Adrenal gland (tissue), 12 donors: ENCODE results near the gene ZNF76. TPM values are rescaled to one million over a fixed set of nuclear protein-coding genes. Genes with fewer than 3 reads are reported as not detected.

Experiments
- DNase-seq, 7 donors: peaks; one replicate each; pipeline ENCODE4 v3.0.0-alpha.2; 2019 to 2020
- H3K27ac ChIP-seq, 5 donors: fragments of 200-600 bp; sonication (generic) in 4 of 5; 1 replicate in 3 of 5; 2 replicates in 2 of 5; pipeline versions ENCODE4 v1.5.1 to v1.8.0; 2016 to 2020; ENCODE audit warnings: mild to moderate bottlenecking in 1 of 5
- H3K27me3 ChIP-seq: fragments of 200-600 bp; 2 replicates; pipeline ENCODE4 v1.8.0; 2021
- H3K36me3 ChIP-seq, 2 donors: fragments of 200-600 bp; replicated peaks in 1 of 2; 1 replicate in 1 of 2; 2 replicates in 1 of 2; pipeline versions ENCODE4 v1.5.1 to v1.8.0; 2018 to 2022
- H3K4me1 ChIP-seq, 2 donors: fragments of 200-600 bp; replicated peaks in 1 of 2; 1 replicate in 1 of 2; 2 replicates in 1 of 2; pipeline versions ENCODE4 v1.5.1 to v1.8.0; 2018 to 2021
- H3K4me3 ChIP-seq, 4 donors: fragments of 200-600 bp; sonication (generic) in 3 of 4; one replicate each; pipeline ENCODE4 v1.5.1; 2016 to 2018
- H3K9me3 ChIP-seq, 3 donors: fragments of 200-600 bp; sonication (generic) in 1 of 3; replicated peaks in 1 of 3; 1 replicate in 2 of 3; 2 replicates in 1 of 3; pipeline versions ENCODE4 v1.5.1 to v1.8.0; 2016 to 2021
- POLR2A ChIP-seq, 2 donors: fragments of 450-650 bp; IDR thresholded peaks; one replicate each; pipeline ENCODE4 v1.6.1; 2017; ENCODE audit warnings: antibody characterized with exemption in 2 of 2, mild to moderate bottlenecking in 2 of 2, moderate library complexity in 1 of 2
- WGBS, 4 donors: extraction: QIAGEN DNeasy Blood & Tissue Kit in 2 of 4; methylation state at CpG; one replicate each; pipeline versions ENCODE4 v1.1.5 to v1.1.7; 2013 to 2017; 5-methylcytosine and 5-hydroxymethylcytosine counted together
- intact Hi-C, 2 donors: fragments of 100-400 bp; cut with DNase I; formaldehyde crosslinking; loops; one replicate each; pipeline versions ENCODE4 v1.14.1 to v1.15.0; 2022 to 2023
- polyA plus RNA-seq, 3 donors: library from polyadenylated mRNA; stranded (reverse); fragments of 200-250 nt in 2 of 3; fragments of 350-450 nt in 1 of 3; fragmentation: Illumina TruSeq in 1 of 3; extraction: RNeasy Lipid Tissue Mini Kit (QIAGEN cat#74804) in 1 of 3; gene quantifications; one replicate each; pipeline ENCODE4 v1.2.3, GENCODE V29; 2013 to 2014
- total RNA-seq, 9 donors: library from RNA; depleted of rRNA in 4 of 9; stranded (reverse); fragments of >200 nt in 4 of 9; fragments of 120-200 nt in 1 of 9; fragmentation: NEBNext Ultra II Directional in 1 of 9; extraction: Animal tissue kit (Norgen Biotek cat#: 25700) in 1 of 9; gene quantifications; one replicate each; pipeline versions ENCODE4 v1.1.0 to v1.2.4, GENCODE V29; 2013 to 2023
- TF ChIP-seq, protein P1 (sequence below), 6 experiments: fragments of 450-650 bp in 4 of 6; fragments of 200-600 bp in 2 of 6; sonication (generic) in 1 of 6; IDR thresholded peaks; 1 replicate in 5 of 6; 2 replicates in 1 of 6; pipeline versions ENCODE4 v1.5.1 to v1.8.0; 2016 to 2021; ENCODE audit warnings: antibody characterized with exemption in 6 of 6, mild to moderate bottlenecking in 2 of 6, moderate library complexity in 1 of 6
- donor health status: healthy with polysubstance abuse.
- donor health status: Bipolar disorder and iron deficiency.
- donor health status: DM: yes; HTN: yes; CAD: no.
- donor health status: DM: no; HTN: no; CAD: no.
- donor health status: DM: no; HTN: no; CAD: no.
- donor health status: DM: yes; HTN: yes; CAD: no.

ZNF76 gene
- total and polyA plus RNA-seq, 12 donors: 25.3 to 185 (median 45.2) TPM

DNA sequence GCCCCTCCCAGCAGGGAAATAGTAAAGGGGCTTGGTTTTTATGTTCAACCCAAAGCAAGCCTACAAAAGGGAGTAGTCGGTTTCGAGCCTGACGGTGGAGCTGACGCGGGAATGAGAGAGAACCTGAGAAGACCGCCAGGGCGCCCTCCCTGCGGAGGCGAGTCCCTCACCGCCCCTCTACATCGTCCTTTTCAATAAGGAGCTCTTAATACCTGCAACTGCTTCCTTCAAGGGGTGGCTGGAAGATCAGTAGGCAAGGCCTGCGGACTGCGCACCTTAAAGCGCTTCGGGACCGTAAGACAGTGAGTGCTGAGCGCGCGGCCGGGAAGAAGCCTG is 709 bp upstream of the ZNF76 start:
- H3K27ac ChIP-seq: peak overlapping the region; percentile 86 to 99 (median 93)
- no peaks in the 10 kb centered on the region for H3K9me3 ChIP-seq
- 0 to 2% (median 0%) methylated on average over 5 to 20 of the region's 20 CpGs for WGBS, 4 donors
- no peaks in the 10 kb centered on the region for H3K36me3 ChIP-seq
- TF ChIP-seq, protein P1, sequence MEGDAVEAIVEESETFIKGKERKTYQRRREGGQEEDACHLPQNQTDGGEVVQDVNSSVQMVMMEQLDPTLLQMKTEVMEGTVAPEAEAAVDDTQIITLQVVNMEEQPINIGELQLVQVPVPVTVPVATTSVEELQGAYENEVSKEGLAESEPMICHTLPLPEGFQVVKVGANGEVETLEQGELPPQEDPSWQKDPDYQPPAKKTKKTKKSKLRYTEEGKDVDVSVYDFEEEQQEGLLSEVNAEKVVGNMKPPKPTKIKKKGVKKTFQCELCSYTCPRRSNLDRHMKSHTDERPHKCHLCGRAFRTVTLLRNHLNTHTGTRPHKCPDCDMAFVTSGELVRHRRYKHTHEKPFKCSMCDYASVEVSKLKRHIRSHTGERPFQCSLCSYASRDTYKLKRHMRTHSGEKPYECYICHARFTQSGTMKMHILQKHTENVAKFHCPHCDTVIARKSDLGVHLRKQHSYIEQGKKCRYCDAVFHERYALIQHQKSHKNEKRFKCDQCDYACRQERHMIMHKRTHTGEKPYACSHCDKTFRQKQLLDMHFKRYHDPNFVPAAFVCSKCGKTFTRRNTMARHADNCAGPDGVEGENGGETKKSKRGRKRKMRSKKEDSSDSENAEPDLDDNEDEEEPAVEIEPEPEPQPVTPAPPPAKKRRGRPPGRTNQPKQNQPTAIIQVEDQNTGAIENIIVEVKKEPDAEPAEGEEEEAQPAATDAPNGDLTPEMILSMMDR (IDR thresholded peaks at IDR 0.05): peak in 3 of 6 experiments; percentile 17 to 24 (median 18)
- TF ChIP-seq POLR2A (IDR thresholded peaks at IDR 0.05): no peak
- H3K4me1 ChIP-seq: peaks cover 6 to 39% of the 10 kb centered on the region in 2 donors
- no peaks in the 10 kb centered on the region for H3K27me3 ChIP-seq
- DNase-seq: peak in 2 of 7 donors; percentile 57 to 77
- intact Hi-C loops: no loop called here
- peak overlapping the region; percentile 30 to 88 (median 70) for H3K4me3 ChIP-seq

DNA sequence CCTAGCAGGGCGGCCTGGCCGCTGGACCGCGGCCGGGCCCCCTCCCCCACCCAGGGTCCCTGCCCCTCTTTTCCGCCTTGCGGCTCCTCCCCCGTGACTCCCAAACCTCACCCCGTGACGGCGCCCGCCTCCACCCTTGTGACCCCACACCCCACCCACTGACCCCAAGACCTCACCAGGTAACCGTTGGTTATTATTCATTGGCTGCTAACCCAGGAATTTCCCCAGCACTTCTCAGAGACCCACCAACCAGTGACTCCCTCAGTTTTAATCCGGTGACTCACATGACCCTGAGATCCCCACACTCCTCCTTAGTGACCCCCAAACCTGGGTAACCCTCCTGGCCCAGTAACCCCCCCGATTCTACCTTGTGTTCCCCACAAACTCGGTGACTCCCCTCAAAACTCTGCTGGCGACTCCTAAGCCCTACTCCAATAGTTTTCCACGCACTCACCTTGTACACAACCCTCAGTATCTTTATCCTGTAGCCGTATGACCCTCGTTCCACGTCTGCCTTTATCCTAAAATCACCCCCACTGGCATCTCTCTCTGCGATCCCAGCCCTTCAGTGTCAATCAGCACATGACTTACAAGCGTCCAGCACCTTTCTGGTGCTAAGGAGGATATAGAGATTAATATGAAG is 534 bp downstream of the ZNF76 start:
- DNase-seq: peak; percentile 63 to 83 (median 78)
- 3 to 12% (median 6%) methylated on average over 10 to 23 of the region's 23 CpGs for WGBS, 4 donors
- Histone ChIP-seq H3K9me3 (no peaks in the 10 kb centered on the region), H3K4me1 (peaks cover 6 to 43% of the 10 kb centered on the region in 2 donors), H3K27me3 (no peaks in the 10 kb centered on the region), H3K27ac (peak overlapping the region; percentile 51 to 99 (median 90)), H3K4me3 (peak overlapping the region; percentile 21 to 88 (median 72)), H3K36me3 (no peaks in the 10 kb centered on the region)
- TF ChIP-seq POLR2A (IDR thresholded peaks at IDR 0.05): no peak
- TF ChIP-seq, protein P1 (IDR thresholded peaks at IDR 0.05): no peak
- intact Hi-C loops: no loop called here

DNA sequence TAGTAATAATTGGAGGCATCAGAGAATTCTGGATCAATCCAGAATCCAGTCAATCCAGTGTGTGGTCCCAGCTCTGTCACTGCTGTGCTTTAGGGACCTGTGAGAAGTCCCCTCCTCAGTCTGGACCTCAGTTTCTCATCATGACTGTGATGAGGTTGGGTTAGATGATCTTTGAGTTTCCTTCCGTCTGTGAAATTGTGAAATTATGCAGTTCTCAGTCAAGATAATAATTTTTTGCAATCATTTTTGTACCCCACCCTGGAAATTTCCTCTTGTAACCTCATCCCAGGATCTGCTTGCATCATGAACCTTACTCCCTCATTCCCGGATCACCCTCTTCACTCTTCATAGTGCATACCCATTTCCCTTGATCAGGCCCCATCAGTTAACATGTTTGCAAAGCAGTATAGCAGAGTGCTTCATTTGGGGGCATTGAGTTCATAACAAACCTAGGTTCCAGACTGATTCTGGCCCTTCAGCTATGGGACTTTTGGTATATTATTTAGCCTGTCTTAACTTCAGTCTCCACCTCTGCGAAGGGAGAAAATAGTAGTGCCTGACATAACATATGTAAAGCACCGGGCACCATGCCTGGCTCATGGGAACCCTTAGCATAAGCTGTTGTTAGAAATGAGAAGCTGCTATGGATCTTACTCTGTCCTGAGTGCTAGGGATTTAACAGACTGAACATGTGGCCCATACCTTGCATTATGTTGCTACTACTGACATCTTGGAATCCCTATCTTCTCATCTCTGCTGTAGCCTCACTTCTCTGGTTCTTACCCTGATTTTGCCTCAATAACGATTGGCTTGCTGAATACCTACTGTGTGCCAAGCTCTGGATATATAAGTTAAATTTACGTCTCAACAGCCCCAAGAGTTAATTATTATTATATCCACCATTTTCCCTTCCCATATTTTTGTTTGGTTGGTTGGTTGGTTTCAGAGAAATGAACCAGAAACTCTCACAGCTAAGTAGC is 1.3 kb downstream of the ZNF76 start:
- H3K36me3 ChIP-seq: no peaks in the 10 kb centered on the region
- peak overlapping the region in 2 of 4 donors; percentile 70 to 88 for H3K4me3 ChIP-seq
- no peak for DNase-seq
- H3K27ac ChIP-seq: peak overlapping the region; percentile 51 to 99 (median 90)
- WGBS, 4 donors: 80 to 84% (median 81%) methylated on average over 6 of the region's 6 CpGs
- no peaks in the 10 kb centered on the region for H3K9me3 ChIP-seq
- peaks cover 6 to 35% of the 10 kb centered on the region in 2 donors for H3K4me1 ChIP-seq
- no peak for TF ChIP-seq POLR2A (IDR thresholded peaks at IDR 0.05)
- TF ChIP-seq, protein P1 (IDR thresholded peaks at IDR 0.05): no peak
- no peaks in the 10 kb centered on the region for H3K27me3 ChIP-seq
- intact Hi-C loops: no loop called here

DNA sequence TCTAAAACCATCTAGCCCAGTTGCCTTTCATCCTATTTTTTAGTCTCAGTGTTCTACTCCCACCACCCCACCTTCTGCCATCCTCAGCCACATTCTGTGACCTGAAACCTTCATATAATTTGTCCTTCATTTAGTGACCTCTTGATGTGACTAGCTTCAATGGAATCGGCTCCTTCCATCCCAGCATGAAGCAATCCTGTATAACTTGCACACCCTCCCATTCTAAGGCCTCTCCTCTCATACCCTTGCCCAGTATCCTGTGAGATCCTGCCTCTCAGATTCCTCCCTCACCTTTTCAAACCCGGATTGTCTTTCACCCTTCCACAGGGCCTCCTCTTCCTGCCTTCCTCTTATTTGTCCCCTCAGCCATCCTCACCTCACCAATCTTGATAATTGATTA is 3.1 kb downstream of the ZNF76 start:
- intact Hi-C loops: no loop called here
- Histone ChIP-seq H3K9me3 (no peaks in the 10 kb centered on the region), H3K4me1 (peaks cover 6 to 30% of the 10 kb centered on the region in 2 donors), H3K4me3 (no peak overlapping the region), H3K36me3 (no peaks in the 10 kb centered on the region), H3K27me3 (no peaks in the 10 kb centered on the region), H3K27ac (no peak overlapping the region)
- WGBS, 4 donors: 34 to 83% (median 54%) methylated on average over 1 to 2 of the region's 2 CpGs
- TF ChIP-seq, protein P1 (IDR thresholded peaks at IDR 0.05): no peak
- TF ChIP-seq POLR2A (IDR thresholded peaks at IDR 0.05): no peak
- DNase-seq: no peak
